Globus pallidus (tissue), 1 donor: ENCODE data around the gene COL4A5.
"Not testable (repeated sequence)": the region's sequence is repeated elsewhere in the genome, so short reads cannot be mapped to it uniquely, and the experiment has no call there.

ENCODE experiments used
- DNase-seq: peaks from one replicate; pipeline ENCODE4 v3.0.0-alpha.2; 2015; ENCODE audit warnings: low spot score

COL4A5 gene

DNA sequence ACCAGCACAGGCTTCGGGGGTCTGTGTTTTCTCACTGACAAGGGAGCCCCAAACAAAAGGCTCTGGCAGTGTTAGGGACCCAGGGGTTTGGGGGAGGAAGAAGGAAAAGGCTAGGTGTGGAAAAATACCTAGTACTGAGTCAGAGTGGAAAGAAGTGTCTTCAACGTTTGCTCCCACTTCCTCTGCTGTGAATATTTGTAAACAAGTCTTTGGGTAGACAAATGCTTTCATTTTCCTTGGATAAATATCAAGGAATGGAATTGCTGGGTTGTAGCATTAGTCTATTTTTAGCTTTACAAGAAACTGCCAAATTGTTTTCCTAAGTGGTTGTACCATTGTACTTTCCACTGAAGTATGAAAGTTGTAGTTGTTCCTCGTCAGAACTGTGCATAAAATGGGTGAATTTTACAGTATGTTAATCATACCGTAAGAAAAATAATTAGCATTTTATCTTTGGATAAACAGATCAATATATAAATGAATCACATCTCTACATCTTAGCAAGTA lies 17.4 kb downstream of the COL4A5 start:
- no peak for DNase-seq

DNA sequence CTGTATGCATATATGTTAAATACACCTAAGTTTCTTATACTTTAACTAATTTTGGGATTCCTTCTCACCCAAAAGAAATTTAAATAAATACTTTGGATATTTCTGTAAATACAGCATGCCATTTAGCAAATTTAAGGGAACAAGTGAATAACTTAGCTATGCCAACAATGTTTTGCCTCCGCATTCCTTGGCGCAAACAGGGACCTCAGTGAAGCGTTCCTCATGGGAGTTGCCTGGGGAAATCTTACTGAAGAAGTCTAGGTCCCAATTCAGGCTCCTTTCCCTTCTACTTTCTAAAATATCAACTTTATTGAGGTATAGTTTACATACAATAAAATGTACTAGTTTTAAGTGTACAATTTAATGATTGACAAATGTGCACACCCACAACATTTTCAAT lies 25.0 kb downstream of the COL4A5 start:
- no peak for DNase-seq

GRCh38 chrX:108468486-108468885 lies 28.8 kb downstream of the COL4A5 start:
- DNase-seq: no peak

DNA sequence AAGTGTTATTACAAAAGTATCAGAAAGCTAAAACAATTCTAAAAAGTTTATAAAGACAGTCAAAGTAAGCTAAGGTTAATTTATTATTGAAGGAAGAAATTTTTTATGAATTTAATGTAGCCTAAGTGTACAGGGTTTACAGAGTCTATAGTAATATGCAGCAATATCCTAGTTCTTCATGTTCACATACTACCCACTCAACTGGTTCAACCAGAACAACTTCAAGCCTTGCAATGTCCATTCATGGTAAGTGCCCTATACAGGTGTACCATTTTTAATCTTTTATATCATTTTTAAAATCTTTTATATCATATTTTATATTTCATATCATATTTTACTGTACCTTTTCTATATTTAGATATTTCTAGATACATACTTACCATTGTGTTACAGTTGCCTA lies 34.3 kb downstream of the COL4A5 start:
- no peak for DNase-seq

- not testable (repeated sequence) for DNase-seq
These were observed 41.9 kb downstream of the COL4A5 start for GRCh38 chrX:108481528-108481927.

DNA sequence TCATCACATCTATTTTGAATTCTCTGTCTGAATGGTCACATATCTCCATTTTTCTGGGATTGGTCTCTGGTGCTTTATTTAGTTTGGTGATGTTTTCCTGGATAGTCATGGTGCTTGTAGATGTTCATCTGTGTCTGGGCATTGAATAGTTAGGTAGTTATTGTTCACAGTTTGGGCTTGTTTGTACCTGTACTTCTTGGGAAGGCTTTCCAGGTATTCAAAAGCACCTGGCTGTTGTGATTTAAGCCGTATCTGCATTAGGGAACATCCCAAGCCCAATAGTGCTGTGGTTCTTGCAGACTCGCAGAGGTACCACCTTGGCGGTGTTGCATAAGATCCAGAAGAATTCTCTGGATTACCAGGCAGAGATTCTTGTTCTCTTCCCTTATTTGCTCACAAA lies 44.6 kb downstream of the COL4A5 start:
- no peak for DNase-seq

DNA sequence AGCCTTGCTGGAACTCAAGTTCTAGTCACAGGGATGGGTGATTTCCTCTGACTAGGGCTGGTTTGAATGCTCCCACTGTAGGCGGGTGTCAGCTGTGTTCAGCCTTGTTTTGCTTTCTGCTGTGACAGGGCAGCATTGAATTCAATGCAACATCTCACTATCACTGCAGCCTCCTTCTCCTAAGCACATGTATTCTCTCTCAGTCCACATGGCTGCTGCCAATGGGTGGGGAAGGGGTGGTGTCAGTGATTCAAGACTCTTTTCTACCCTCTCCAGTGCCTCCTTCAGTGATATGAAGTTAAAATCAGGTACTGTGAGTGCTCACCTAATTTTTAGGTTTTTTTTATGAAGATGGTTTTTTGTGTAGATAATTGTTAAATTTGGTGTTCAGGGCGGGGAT lies 46.3 kb downstream of the COL4A5 start:
- peak; percentile 1 for DNase-seq

GRCh38 chrX:108494406-108495090 lies 54.9 kb downstream of the COL4A5 start:
- no peak for DNase-seq

GRCh38 chrX:108511721-108512120 lies 72.1 kb downstream of the COL4A5 start:
- no peak for DNase-seq

DNA sequence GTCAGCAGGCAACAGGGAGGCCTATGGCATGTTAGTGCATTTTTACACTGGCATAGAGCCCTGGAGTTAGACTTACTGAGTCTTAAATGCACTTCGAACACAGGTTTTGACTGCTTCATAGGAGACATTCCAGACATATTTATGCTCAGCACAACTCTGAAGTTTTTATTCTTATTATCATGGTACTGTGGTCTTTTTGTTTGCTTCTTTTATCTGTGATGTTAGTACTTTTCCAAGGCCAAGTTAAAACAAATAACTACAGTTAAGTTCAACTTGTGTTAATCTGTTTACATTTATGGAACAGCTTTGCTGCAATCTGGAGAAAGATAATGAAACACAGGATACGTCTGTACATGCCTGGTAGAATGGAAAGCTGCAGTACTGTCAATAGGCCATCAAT lies 76.5 kb downstream of the COL4A5 start:
- no peak for DNase-seq

GRCh38 chrX:108527724-108528123 lies 88.1 kb downstream of the COL4A5 start:
- DNase-seq: no peak

- peak; percentile 26 for DNase-seq
These were observed 97.4 kb downstream of the COL4A5 start for GRCh38 chrX:108537005-108537404.

DNA sequence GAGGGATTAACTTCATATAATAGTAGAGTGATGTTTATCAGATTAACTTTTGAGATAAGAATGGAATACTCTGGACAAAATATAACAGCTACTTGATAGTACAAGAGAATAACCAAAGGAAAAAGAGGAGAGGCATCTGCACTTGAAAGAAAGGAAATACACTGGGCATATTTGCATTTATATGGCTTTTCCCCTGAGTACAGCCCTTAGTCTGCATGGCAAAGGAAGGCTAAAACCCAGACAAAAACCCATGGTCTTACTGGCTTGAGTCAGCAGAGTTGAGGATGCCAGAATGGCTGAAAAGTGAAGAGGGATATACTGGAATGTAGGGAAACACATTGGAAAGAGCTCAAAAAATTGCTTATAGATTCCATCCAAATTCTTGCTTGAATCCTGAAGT lies 101.6 kb downstream of the COL4A5 start:
- no peak for DNase-seq

GRCh38 chrX:108557580-108557979 lies 117.9 kb downstream of the COL4A5 start:
- DNase-seq: no peak

DNA sequence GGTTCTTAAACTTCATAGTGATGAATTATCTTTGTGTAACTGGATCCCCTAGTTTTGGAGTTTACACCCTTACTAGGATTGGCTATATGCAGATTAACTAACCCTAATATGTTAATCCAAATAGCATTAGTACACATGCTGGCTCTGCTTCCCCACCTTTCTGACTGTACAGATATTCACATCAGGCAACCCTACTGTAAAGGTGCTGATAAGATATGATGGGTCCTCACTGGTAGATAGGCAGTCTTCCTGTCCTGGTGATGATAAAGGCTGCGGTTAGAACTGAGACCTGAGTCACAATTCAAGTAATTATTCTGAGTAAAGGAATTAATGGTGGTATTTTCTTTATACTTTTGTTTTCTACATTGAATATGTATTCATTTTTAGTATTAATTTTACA lies 118.6 kb downstream of the COL4A5 start:
- no peak for DNase-seq

DNA sequence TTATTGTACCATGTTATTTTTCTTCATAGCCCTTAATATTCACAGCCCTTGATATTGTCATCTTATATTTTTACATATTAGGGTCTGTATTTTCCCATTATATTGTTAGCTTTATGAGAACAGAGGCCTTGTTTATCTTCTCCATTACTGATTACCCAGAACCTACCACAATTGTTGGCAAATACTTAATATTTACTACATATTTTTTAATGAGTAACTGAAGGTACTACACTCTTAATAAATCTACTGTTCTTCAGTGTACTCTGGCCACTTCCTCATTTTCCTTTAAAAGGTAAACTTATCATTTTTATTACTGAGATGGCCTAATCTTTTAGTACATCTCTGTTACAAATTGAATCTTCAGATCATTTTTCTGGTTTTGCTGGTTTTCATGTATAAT lies 133.5 kb downstream of the COL4A5 start:
- DNase-seq: no peak

- peak; percentile 92 for DNase-seq
These were observed 142.5 kb downstream of the COL4A5 start for GRCh38 chrX:108582151-108582550.

GRCh38 chrX:108584617-108585211 lies 145.1 kb downstream of the COL4A5 start:
- peak; percentile 60 for DNase-seq

GRCh38 chrX:108590496-108590895 lies 150.9 kb downstream of the COL4A5 start:
- no peak for DNase-seq

- no peak for DNase-seq
These were observed 161.6 kb downstream of the COL4A5 start for GRCh38 chrX:108601276-108601675.

GRCh38 chrX:108610141-108610540 lies 170.5 kb downstream of the COL4A5 start:
- DNase-seq: no peak

DNA sequence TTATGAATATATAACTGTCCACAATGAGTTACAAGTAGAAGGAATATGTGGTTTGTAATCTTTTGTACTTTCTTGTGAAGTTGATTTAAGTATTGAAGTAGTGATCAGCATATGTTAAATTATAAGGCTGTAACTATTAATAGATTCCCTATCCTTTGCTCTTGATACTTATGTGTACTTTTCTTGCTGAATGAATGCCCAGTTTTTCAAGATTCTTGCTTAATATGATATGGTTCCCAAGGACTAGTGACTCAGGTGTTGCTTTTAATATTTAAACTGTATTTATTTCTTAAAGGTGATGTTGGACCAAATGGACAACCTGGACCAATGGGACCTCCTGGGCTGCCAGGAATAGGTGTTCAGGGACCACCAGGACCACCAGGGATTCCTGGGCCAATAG lies 175.0 kb downstream of the COL4A5 start:
- no peak for DNase-seq

DNA sequence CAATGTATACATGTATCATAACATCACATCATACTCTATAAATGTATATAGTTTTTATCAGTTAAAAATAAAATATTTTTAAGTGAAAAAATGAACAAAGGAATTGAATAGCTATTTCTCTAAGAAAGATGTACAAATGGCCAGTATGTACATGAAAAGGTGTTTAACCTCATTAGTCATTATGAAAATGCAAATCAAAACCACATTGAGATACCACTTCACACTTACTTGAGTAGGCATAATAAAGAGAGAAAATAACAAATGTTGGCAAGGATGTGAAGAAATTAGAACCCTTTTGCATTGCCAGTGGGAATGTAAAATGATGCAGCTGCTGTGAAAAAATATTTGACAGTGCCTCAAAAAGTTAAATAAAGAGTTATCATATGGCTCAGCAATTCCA lies 201.2 kb downstream of the COL4A5 start:
- DNase-seq: no peak
